HCT116 (cell line): ENCODE data around the gene UMAD1. TPM values are rescaled to one million over a fixed set of nuclear protein-coding genes. Genes with fewer than 3 reads are reported as not detected.

Experiments used
- ATAC-seq: fragments of 200-7000 bp; cut with Tn5 transposase; 2 replicates; pipeline ENCODE4 v1.9.1; 2020; ENCODE audit warnings: mild to moderate bottlenecking, moderate library complexity
- BruUV-seq: library from RNA; stranded (reverse); fragments of 400-500 nt; replicated peaks from 2 replicates; lab custom pipeline; 2021; lab: Mats Ljungman, UMichigan
- CTCF ChIA-PET: fragments of 300-600 bp; sonication (Branson Sonifier 250); formaldehyde crosslinking; loops from one replicate; lab custom pipeline; 2021; ENCODE audit warnings: antibody characterized with exemption; lab: Charles Lee
- POLR2A ChIA-PET: fragments of 300-600, 350-600 bp; sonication (Branson Sonifier 250); formaldehyde crosslinking; loops from one replicate; lab custom pipeline; 2021; ENCODE audit warnings: antibody characterized with exemption; lab: Charles Lee
- RAD21 ChIA-PET, 2 experiments: fragments of 300-600 bp; sonication (Branson Sonifier 250); formaldehyde crosslinking; loops; one replicate each; lab custom pipeline; 2023; ENCODE audit warnings: low total read pairs in 2 of 2; ENCODE audit not compliant: uncharacterized antibody in 2 of 2, unreplicated experiment in 2 of 2, low non-redundant PET in 1 of 2; lab: Charles Lee
- DNase-seq: peaks from one replicate; pipeline ENCODE4 v3.0.0-alpha.2; 2010; ENCODE audit warnings: low read depth, low spot score
- H2AFZ ChIP-seq: fragments of 200-600 bp; shearing (Covaris generic), sonication (generic); 2 replicates; pipeline ENCODE4 v1.6.1; 2017; ENCODE audit warnings: low read depth, mixed run types, mixed read lengths, antibody characterized with exemption, low read length; ENCODE audit not compliant: poor library complexity, severe bottlenecking
- H3K27ac ChIP-seq: 2 replicates; pipeline ENCODE4 v1.5.1; 2012; ENCODE audit warnings: low read depth, low read length
- H3K27me3 ChIP-seq: fragments of 200-600 bp; sonication (generic); 2 replicates; pipeline ENCODE4 v1.6.1; 2016; ENCODE audit warnings: mixed run types, low read length, mixed read lengths; ENCODE audit not compliant: insufficient read depth
- H3K36me3 ChIP-seq, 2 experiments: fragments of 200-500 bp in 1 of 2; fragments of 200-600 bp in 1 of 2; sonication (Bioruptor generic) in 1 of 2; sonication (generic) in 1 of 2; 2 replicates each; pipeline versions ENCODE4 v1.5.1 to v1.6.1; 2014 to 2016; ENCODE audit warnings: low read length in 2 of 2, inconsistent platforms in 1 of 2, mixed read lengths in 1 of 2, mixed run types in 1 of 2; ENCODE audit not compliant: insufficient read depth in 2 of 2, control insufficient read depth in 1 of 2
- H3K4me1 ChIP-seq, 2 experiments: fragments of 200-600 bp in 1 of 2; sonication (generic) in 1 of 2; 2 replicates each; pipeline versions ENCODE4 v1.5.1 to v1.6.1; 2012 to 2017; ENCODE audit warnings: low read length in 2 of 2, inconsistent platforms in 1 of 2, mild to moderate bottlenecking in 1 of 2, mixed read lengths in 1 of 2, mixed run types in 1 of 2, moderate library complexity in 1 of 2; ENCODE audit not compliant: insufficient read depth in 2 of 2, control insufficient read depth in 1 of 2
- H3K4me2 ChIP-seq: fragments of 200-600 bp; sonication (generic); 2 replicates; pipeline ENCODE4 v1.6.1; 2017; ENCODE audit warnings: mixed run types, low read length, mixed read lengths
- H3K4me3 ChIP-seq, 2 experiments: fragments of 200-600 bp in 1 of 2; sonication (generic) in 1 of 2; replicated peaks in 1 of 2; 2 replicates each; pipeline ENCODE4 v1.5.1; 2011 to 2016; ENCODE audit warnings: low read length in 2 of 2, control low read depth in 1 of 2, low read depth in 1 of 2, mild to moderate bottlenecking in 1 of 2, mixed read lengths in 1 of 2, mixed run types in 1 of 2
- H3K79me2 ChIP-seq: fragments of 200-600 bp; sonication (generic); 2 replicates; pipeline ENCODE4 v1.6.1; 2017; ENCODE audit warnings: mild to moderate bottlenecking, mixed run types, low read length, moderate library complexity, mixed read lengths; ENCODE audit not compliant: insufficient read depth
- H3K9ac ChIP-seq: fragments of 200-600 bp; sonication (generic); 2 replicates; pipeline ENCODE4 v1.6.1; 2016; ENCODE audit warnings: low read length, mixed read lengths
- H3K9me2 ChIP-seq: fragments of 200-600 bp; sonication (generic), shearing (Covaris generic); 2 replicates; pipeline ENCODE4 v1.6.1; 2017; ENCODE audit warnings: mixed run types, mild to moderate bottlenecking, moderate library complexity; ENCODE audit not compliant: insufficient read depth
- H3K9me3 ChIP-seq, 2 experiments: fragments of 200-500 bp in 1 of 2; fragments of 200-600 bp in 1 of 2; sonication (Bioruptor generic) in 1 of 2; sonication (generic) in 1 of 2; 2 replicates each; pipeline ENCODE4 v1.6.1; 2014 to 2017; ENCODE audit warnings: low read length in 2 of 2, mixed read lengths in 2 of 2, inconsistent platforms in 1 of 2, low read depth in 1 of 2, mild to moderate bottlenecking in 1 of 2, mixed run types in 1 of 2, moderate library complexity in 1 of 2; ENCODE audit not compliant: control insufficient read depth in 1 of 2, insufficient read depth in 1 of 2
- H4K20me1 ChIP-seq: fragments of 200-600 bp; sonication (generic), shearing (Covaris generic); 2 replicates; pipeline ENCODE4 v1.6.1; 2017; ENCODE audit warnings: mixed run types, mild to moderate bottlenecking, moderate library complexity; ENCODE audit not compliant: insufficient read depth
- ATF3 ChIP-seq: IDR thresholded peaks from 2 replicates; pipeline ENCODE4 v1.6.1; 2012
- CBX3 ChIP-seq: IDR thresholded peaks from 2 replicates; pipeline ENCODE4 v1.6.1; 2012; ENCODE audit warnings: low read depth
- EGR1 ChIP-seq: IDR thresholded peaks from 2 replicates; pipeline ENCODE4 v1.6.1; 2012; ENCODE audit warnings: low read depth
- ELF1 ChIP-seq: IDR thresholded peaks from 2 replicates; pipeline ENCODE4 v1.6.1; 2012; ENCODE audit warnings: low read depth, borderline replicate concordance
- EZH2phosphoT487 ChIP-seq: fragments of 200-600 bp; IDR thresholded peaks from 2 replicates; pipeline ENCODE4 v1.6.1; 2018; ENCODE audit warnings: antibody characterized with exemption, borderline replicate concordance
- FOSL1 ChIP-seq: IDR thresholded peaks from 2 replicates; pipeline ENCODE4 v1.6.1; 2012; ENCODE audit warnings: low read depth
- POLR2A ChIP-seq: IDR thresholded peaks from 2 replicates; pipeline ENCODE4 v1.7.0; 2011; ENCODE audit warnings: borderline replicate concordance; ENCODE audit not compliant: insufficient read depth, insufficient read length; ENCODE audit errors: extremely low read depth
- SIN3A ChIP-seq: IDR thresholded peaks from 2 replicates; pipeline ENCODE4 v1.6.1; 2012; ENCODE audit warnings: low read depth
- TCF7L2 ChIP-seq: IDR thresholded peaks from 2 replicates; pipeline ENCODE4 v1.7.0; 2011; ENCODE audit warnings: borderline replicate concordance, inconsistent platforms; ENCODE audit not compliant: insufficient read depth, insufficient read length; ENCODE audit errors: extremely low read depth
- YY1 ChIP-seq: IDR thresholded peaks from 2 replicates; pipeline ENCODE4 v1.6.1; 2011; ENCODE audit warnings: low read length, low read depth, moderate library complexity, mild to moderate bottlenecking; ENCODE audit not compliant: insufficient replicate concordance; ENCODE audit errors: extremely low read depth
- ZNF274 ChIP-seq: fragments of 200-500 bp; sonication (Bioruptor generic); IDR thresholded peaks from 2 replicates; pipeline ENCODE4 v1.6.1; 2014; ENCODE audit warnings: mild to moderate bottlenecking, low read depth, low read length, inconsistent platforms
- intact Hi-C: fragments of 100-400 bp; cut with micrococcal nuclease; formaldehyde crosslinking; loops from 2 replicates; pipeline ENCODE4 v1.10.0; 2022
- total RNA-seq: library from RNA; stranded (reverse); gene quantifications from one replicate; pipeline ENCODE4 v1.2.1, GENCODE V29; 2021; ENCODE audit not compliant: unreplicated experiment
- TF ChIP-seq, protein P1 (sequence below), 3 experiments: fragments of 200-600 bp in 1 of 3; sonication (generic) in 1 of 3; IDR thresholded peaks in 2 of 3; conservative IDR thresholded peaks in 1 of 3; 2 replicates each; pipeline ENCODE4 v1.5.1; 2012 to 2017; ENCODE audit warnings: low read depth in 2 of 3, low read length in 2 of 3, antibody characterized with exemption in 1 of 3, borderline replicate concordance in 1 of 3, control low read depth in 1 of 3, mild to moderate bottlenecking in 1 of 3, mixed read lengths in 1 of 3, mixed run types in 1 of 3, moderate library complexity in 1 of 3; ENCODE audit not compliant: insufficient read depth in 1 of 3
- TF ChIP-seq, protein P2 (sequence below): IDR thresholded peaks from 2 replicates; pipeline ENCODE4 v1.6.1; 2012

Gene UMAD1
- total RNA-seq, 1 experiment from 2014 or later, result 12.7 TPM

GRCh38 chr7:7908622-7909145 is 268.1 kb downstream of the UMAD1 start:
- TF ChIP-seq, protein P1, sequence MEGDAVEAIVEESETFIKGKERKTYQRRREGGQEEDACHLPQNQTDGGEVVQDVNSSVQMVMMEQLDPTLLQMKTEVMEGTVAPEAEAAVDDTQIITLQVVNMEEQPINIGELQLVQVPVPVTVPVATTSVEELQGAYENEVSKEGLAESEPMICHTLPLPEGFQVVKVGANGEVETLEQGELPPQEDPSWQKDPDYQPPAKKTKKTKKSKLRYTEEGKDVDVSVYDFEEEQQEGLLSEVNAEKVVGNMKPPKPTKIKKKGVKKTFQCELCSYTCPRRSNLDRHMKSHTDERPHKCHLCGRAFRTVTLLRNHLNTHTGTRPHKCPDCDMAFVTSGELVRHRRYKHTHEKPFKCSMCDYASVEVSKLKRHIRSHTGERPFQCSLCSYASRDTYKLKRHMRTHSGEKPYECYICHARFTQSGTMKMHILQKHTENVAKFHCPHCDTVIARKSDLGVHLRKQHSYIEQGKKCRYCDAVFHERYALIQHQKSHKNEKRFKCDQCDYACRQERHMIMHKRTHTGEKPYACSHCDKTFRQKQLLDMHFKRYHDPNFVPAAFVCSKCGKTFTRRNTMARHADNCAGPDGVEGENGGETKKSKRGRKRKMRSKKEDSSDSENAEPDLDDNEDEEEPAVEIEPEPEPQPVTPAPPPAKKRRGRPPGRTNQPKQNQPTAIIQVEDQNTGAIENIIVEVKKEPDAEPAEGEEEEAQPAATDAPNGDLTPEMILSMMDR (IDR thresholded peaks at IDR 0.05 in 2 of 3, conservative IDR thresholded peaks at IDR 0.05 in 1 of 3; ENCODE audit: borderline replicate concordance in 1 of 3, insufficient read depth in 1 of 3, low read depth in 2 of 3, low read length in 2 of 3), result no peak
- TF ChIP-seq, protein P2, sequence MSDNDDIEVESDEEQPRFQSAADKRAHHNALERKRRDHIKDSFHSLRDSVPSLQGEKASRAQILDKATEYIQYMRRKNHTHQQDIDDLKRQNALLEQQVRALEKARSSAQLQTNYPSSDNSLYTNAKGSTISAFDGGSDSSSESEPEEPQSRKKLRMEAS, result no peak
- TF ChIP-seq SIN3A (no peak), EZH2phosphoT487 (no peak), EGR1 (no peak), YY1 (no peak), ATF3 (no peak), ZNF274 (no peak), POLR2A (no peak), FOSL1 (no peak), CBX3 (no peak), TCF7L2 (no peak), ELF1 (no peak)
- CTCF ChIA-PET, result no interaction called here
- H3K27me3 ChIP-seq, result no peaks in the 10 kb centered on the region
- H4K20me1 ChIP-seq, result no peaks in the 10 kb centered on the region
- no peak overlapping the region for H3K27ac ChIP-seq
- RAD21 ChIA-PET, result no interaction called here
- POLR2A ChIA-PET, result no interaction called here
- no peak overlapping the region for H3K9ac ChIP-seq
- H3K79me2 ChIP-seq, result no peaks in the 10 kb centered on the region
- H3K4me3 ChIP-seq, result no peak overlapping the region
- DNase-seq (no peak), ATAC-seq (no peak)
- no peak overlapping the region for H3K4me2 ChIP-seq
- H2AFZ ChIP-seq, result no peak overlapping the region
- no TSS peak for BruUV-seq
- H3K36me3 ChIP-seq, result no peaks in the 10 kb centered on the region
- no peaks in the 10 kb centered on the region for H3K9me2 ChIP-seq
- H3K4me1 ChIP-seq, result no peaks in the 10 kb centered on the region
- intact Hi-C loops, result no loop called here
- H3K9me3 ChIP-seq, result no peaks in the 10 kb centered on the region
